K562 (cell line): ENCODE results near the gene SOX4.

ENCODE experiments used
- BRF1 ChIP-seq: IDR thresholded peaks from 3 replicates; pipeline ENCODE4 v1.6.1; 2011; ENCODE audit warnings: borderline replicate concordance, mild to moderate bottlenecking; ENCODE audit not compliant: insufficient read length; ENCODE audit errors: extremely low read depth
- CTCF ChIP-seq, 3 experiments: IDR thresholded peaks in 2 of 3; conservative IDR thresholded peaks in 1 of 3; 2 replicates each; pipeline ENCODE4 v1.5.1; 2011 to 2012; ENCODE audit warnings: low read length in 3 of 3, mild to moderate bottlenecking in 3 of 3, control low read depth in 2 of 3, improper control_type of control experiment in 1 of 3, inconsistent platforms in 1 of 3, low read depth in 1 of 3, mixed read lengths in 1 of 3, moderate library complexity in 1 of 3; ENCODE audit not compliant: insufficient read depth in 2 of 3
- FOXK1 ChIP-seq: sonication (generic); formaldehyde crosslinking; IDR thresholded peaks from 2 replicates; pipeline ENCODE4 v1.8.0; 2022; ENCODE audit warnings: missing genetic modification reagents, mild to moderate bottlenecking, borderline replicate concordance
- GABPA ChIP-seq: fragments of 200-800 bp; sonication (Bioruptor generic); conservative IDR thresholded peaks from 2 replicates; pipeline ENCODE4 v1.6.1; 2016; ENCODE audit warnings: low read depth, missing genetic modification characterization, missing compliant biosample characterization
- GATA2 ChIP-seq: sonication (generic); formaldehyde crosslinking; IDR thresholded peaks from 2 replicates; pipeline ENCODE4 v1.4.0; 2020; ENCODE audit warnings: mild to moderate bottlenecking, missing genetic modification reagents
- KLF16 ChIP-seq: IDR thresholded peaks from 2 replicates; pipeline ENCODE4 v1.6.1; 2016; ENCODE audit warnings: antibody characterized with exemption
- SETDB1 ChIP-seq: IDR thresholded peaks from one replicate; pipeline ENCODE4 v1.6.1; 2012; ENCODE audit warnings: low read length, control low read depth, inconsistent platforms
- USF2 ChIP-seq: sonication (generic); formaldehyde crosslinking; IDR thresholded peaks from 2 replicates; pipeline ENCODE4 v1.5.0; 2020; ENCODE audit warnings: missing genetic modification reagents
- YY1 ChIP-seq, 3 experiments: IDR thresholded peaks; 2 replicates each; pipeline ENCODE4 v1.6.1; 2011; ENCODE audit warnings: low read length in 2 of 3, mild to moderate bottlenecking in 2 of 3, moderate library complexity in 2 of 3, borderline replicate concordance in 1 of 3, control low read depth in 1 of 3, low read depth in 1 of 3; ENCODE audit not compliant: insufficient read depth in 3 of 3, insufficient replicate concordance in 2 of 3, control insufficient read depth in 1 of 3, insufficient read length in 1 of 3; ENCODE audit errors: extremely low read depth in 1 of 3

- no peak for TF ChIP-seq KLF16
- TF ChIP-seq FOXK1 (CRISPR knock-in tag), result no peak
- TF ChIP-seq YY1 (IDR thresholded peaks at IDR 0.05; ENCODE audit: borderline replicate concordance in 1 of 3, control insufficient read depth in 1 of 3, extremely low read depth in 1 of 3, insufficient read depth in 3 of 3, insufficient read length in 1 of 3, insufficient replicate concordance in 2 of 3, low read depth in 1 of 3, low read length in 2 of 3), result no peak
- no peak for TF ChIP-seq GATA2 (CRISPR knock-in tag)
- TF ChIP-seq SETDB1, result no peak
- TF ChIP-seq USF2 (CRISPR knock-in tag), result no peak
- no peak for TF ChIP-seq GABPA (tag)
- no peak for TF ChIP-seq BRF1
- no peak for TF ChIP-seq CTCF (IDR thresholded peaks at IDR 0.05 in 2 of 3, conservative IDR thresholded peaks at IDR 0.05 in 1 of 3; ENCODE audit: insufficient read depth in 2 of 3, low read depth in 1 of 3, low read length in 3 of 3)
Measured at GRCh38 chr6:21593927-21594415, 420 bp downstream of the SOX4 start.
